Activated naive CD4-positive, alpha-beta T cell treated with Interleukin-2 at 50 U/mL for 16 hours (primary cell): ENCODE measurements around the gene ATP8A2.

Source experiments
- DNase-seq: peaks from one replicate; pipeline ENCODE4 v3.0.0-alpha.2; 2020

ATP8A2 gene

DNA sequence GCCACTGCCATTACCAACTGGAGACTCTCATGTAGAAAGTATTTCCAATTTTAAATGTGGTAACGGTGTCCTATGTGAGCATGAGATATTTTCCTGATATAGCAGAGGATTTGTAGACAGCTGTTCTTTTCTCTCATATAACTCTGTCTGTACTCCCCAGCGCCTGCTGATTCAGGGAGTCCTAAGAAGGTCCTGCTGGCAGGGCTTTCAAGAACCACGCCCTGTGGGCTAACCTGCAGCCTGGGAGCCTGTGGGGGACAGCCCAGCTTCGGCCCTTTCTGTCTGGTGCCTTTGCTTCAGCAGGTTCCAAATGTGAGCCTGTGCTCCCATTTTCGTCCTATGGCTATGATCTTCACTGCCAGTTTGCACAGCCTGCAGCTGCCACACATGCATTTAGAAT lies 316.8 kb downstream of the ATP8A2 start:
- DNase-seq = no peak

DNA sequence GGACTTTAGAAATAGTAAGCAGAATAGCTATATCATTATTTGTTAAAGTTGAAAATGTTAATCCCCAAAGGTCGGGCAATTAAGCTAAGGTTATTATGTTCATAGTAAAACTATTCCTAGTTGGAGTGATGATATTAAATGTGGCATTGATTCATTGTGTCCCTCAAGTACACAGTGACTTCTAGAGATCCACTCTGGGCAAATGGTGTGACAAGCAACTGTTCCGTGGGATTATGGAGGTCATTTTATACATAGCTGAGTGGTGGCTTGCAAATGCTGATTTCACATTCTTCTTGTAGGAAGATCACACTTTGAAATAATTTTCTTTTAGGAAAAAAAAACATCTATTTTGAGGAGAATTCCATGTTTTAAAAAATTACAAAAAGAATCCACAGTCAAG lies 317.8 kb downstream of the ATP8A2 start:
- DNase-seq = no peak

DNA sequence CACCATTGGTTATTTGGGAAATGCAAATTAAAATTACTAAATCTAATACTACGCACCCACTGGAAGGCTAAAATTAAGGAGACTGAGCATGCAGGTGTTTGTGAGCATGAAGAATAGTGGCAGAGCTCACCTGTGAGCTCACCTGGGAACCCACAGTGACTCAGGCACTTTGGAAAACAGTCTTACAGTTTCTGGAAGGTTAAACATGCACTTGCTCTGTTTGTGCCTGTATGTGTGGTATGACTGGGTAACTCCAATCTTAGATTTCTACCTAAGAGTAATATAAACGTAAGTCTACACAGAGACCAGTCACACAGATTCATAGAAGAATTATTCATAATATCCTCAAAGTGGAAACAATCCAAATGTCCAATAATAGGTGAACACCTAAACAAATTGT lies 318.8 kb downstream of the ATP8A2 start:
- no peak for DNase-seq

DNA sequence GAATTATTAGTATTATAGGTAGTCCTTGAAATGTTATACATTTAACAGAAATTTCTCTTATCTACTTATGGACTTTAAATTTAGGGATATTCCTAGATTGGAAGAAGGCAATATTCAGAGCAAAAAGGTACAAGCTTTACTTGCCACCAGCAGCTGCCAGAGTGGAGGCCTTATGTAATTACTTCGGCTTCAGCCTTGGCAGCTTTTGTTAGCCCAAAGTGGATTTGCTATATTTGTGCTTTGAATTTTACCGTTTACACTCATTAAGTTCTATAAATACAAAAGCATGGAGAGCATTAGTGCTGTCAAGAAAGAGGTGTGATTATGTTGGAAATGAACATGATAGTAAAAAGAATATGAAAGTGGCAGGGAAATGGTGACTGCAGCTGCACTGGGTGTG lies 319.9 kb downstream of the ATP8A2 start:
- no peak for DNase-seq

DNA sequence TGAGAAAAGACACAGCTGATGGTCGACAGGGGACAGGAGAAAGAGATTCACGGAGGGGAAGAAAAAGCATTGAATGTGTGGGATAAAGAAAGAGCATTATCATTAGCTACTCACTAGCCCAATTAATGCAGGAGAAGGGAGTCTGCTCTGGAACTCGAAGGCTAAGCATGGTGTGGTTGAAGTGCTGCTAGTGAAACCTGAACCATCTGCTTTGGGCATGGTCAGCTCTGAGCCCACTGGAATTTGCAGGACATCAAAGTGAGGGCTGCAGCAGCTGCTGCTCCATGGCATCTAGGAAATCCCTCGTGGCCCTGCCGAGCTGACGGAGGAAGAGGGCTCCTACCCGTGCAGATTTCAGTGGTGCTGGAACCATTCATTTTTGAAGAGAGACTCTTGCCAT lies 320.3 kb downstream of the ATP8A2 start:
- no peak for DNase-seq

DNA sequence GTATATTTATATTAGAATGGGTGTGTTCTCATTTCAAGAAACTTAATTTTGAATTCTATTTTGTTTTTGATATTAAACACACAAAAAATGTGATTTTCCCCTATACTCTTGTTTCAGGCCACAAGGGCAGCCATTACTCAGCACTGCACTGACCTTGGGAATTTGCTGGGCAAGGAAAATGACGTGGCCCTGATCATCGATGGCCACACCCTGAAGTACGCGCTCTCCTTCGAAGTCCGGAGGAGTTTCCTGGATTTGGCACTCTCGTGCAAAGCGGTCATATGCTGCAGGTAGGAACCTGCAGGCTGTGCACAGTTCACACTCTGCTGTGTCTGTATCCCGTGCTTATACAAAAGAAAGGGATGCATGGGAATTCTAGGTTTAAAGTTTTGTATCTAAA lies 327.3 kb downstream of the ATP8A2 start:
- DNase-seq = no peak

DNA sequence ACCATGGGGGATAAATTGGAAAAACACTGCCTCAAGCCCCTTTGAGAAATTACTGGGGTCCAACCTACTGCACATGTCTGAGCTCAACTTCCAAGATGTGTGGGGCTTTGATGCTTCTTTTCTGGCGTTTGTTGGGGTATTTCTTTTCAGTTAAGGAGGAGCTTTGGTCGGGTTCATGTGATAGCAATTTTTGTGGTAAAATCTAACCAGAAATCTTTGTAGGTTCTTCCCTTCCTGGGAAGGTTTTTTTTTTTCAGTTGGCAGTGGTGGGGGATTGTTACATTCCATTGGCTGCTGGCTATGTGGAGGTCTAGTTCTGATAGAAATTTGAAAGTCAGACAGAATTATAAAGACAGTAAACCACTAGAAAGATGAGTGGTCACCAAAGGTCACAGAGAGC lies 327.8 kb downstream of the ATP8A2 start:
- DNase-seq = no peak

DNA sequence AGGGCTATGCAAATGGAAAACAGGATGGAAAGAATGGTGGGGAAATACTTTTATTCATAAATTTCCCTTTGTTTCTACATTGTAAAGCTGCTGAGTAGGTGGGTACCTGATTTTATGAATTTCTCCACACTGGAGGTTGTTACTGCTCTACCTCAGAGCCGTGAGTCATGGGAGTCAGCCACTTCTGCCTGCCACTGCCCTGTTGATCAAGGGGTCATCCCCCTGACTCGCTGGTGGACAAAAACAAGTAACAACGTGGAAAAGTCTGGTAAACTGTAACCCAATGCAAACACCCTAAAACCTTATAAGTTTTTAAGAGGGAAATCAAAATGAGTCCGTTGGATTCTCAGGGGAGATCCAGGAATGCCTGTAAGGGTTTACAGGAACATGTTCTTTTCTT lies 329.5 kb downstream of the ATP8A2 start:
- DNase-seq = no peak

DNA sequence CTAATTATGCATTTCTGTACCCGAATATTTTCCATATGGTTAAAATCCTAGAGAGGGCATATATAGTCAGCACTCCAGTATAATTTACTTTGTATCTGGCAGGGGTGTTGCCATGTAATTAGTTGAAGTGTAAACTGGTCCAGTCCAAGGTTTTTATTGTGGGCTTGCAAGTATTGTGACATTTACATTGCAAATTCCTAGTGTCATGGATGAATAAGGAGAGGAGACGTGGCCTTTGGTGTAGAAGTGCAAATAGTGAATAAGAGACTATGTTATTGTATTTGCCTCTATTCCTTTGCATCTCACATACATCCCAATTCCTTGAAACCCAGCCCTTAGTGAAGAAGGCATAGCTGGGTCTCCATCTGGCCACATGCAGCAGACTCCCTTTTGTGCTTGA lies 330.6 kb downstream of the ATP8A2 start:
- DNase-seq = no peak

DNA sequence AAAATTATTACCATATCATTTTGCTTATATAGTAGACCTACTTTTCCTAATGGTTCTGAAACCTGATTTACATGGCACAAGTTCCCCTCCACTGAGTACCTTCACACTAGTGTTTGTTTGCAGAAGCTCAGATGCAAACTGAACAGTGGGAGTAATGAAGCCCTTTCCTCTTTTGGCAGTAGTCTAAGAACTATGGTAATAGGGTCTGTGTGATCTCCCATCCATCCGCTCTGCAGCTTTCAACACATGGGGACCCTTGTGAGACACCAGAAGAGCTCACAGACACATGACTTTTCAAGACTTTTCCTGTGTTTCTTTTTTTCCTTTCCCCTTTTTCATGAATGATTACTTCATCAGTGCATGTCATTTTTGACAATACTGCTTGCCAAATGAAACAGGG lies 336.0 kb downstream of the ATP8A2 start:
- no peak for DNase-seq

DNA sequence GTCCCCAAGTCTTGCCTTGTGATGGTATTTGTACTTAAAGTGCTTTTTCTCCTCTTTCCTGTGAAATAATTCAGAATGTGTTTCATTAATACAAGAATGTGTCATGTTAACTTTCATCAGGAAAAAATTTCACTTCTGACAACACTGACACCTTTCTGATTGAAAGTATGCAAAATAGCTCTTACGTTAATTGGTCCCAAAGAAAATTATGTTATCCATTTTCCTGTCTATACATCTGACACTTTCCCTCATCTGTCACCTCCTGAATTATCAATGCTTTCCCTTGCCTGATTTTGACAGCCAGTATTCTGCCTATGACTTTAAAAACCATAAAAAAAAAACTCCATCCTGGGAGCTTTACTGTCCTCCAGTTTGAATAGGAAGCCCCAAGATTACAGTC lies 336.5 kb downstream of the ATP8A2 start:
- no peak for DNase-seq

DNA sequence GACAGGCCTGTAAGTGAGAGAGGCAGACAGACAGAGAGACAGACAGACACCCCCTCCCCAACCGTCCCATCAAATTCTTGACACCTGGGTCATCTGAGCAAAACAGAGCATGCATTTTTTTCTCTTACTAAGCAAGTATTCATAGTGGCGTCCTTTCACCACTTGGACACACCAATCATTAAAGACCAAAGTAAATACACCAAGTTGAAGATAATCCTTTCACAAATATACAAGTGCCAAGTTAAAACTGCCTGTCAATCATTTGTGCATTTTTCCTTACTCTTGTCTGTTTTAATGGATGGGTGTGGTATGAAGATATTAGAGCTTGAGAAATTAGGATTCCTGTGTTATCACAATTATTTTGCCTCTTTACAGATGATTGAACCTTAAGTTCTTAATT lies 337.3 kb downstream of the ATP8A2 start:
- DNase-seq = no peak

DNA sequence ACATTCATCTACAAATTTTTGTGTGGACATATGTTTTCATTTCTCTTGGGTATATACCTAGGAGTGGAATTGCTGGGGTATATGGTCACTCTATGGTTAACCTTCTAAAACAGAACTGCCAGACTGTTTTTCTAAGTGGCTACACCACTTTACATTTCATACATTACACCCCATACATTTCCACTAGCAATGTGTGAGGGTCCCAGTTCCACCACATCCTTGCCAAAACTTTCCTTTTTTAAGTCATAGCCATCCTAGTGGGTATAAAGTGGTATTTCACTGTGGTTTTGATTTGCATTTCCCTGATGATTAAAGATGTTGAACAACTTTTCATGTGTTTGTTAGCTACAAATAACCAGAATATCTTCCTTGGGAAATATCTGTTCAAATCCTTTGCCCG lies 344.0 kb downstream of the ATP8A2 start:
- no peak for DNase-seq

DNA sequence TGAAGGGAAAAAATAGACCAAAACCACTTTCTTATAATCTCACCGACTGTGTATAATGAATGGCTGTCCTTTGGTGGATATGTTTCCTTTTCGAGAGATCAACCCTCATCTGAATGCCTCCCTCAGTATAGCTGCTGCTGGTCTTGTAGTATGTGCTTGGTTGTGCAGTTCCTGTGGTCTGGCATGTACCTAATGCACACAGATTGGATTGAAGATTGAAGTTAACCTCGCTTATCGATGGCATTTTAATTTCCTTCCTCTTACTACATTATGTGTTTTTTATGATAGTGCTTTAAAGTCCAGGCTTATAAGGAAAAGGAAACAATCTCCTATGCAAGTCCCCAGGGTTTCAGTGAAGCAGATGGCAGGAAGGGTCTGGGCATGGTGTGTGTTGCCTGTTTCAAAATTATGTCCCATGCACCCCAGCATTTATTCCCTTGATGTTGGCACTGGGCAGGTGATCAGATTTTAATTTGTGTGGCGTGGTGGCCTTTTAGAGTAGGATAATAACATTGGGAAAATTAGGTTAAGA lies 346.0 kb downstream of the ATP8A2 start:
- DNase-seq = no peak

DNA sequence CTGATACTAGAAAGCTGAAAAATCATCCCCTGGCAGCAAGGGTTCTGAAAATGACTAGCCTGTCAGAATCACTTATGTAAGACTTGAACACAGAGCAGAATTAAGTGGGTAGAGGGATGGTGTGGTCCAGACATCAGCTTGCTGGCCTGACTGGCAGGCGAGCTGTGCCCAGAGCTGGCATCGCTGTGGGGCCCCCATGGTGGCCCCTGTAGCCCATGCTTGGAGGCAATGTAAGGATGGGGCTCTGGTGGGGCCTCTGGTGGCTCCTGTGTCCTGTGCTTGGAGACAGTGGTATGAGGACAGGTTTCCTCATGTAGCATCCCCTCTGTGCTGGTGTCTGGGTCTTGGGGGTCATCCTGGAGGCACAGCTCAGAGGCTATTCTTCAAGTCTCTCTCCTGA lies 347.9 kb downstream of the ATP8A2 start:
- no peak for DNase-seq

DNA sequence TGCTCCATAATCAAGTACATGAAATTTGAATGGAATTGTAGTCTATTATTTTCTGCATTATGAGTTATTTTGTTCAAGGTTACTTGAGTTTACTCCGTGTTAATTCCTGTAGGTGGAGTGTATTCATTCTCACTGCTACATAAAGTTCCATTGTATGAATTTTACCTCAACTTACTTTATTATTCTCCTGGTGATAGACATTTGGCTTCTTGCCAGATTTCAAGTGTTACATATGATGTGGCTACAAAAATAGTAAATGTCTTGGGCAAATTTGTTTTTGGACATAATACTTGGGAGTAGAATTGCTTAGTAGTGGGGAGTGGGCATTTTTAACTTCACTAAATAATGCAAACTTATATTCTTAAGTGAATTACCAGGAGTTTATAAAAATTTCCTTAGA lies 351.1 kb downstream of the ATP8A2 start:
- DNase-seq = no peak

DNA sequence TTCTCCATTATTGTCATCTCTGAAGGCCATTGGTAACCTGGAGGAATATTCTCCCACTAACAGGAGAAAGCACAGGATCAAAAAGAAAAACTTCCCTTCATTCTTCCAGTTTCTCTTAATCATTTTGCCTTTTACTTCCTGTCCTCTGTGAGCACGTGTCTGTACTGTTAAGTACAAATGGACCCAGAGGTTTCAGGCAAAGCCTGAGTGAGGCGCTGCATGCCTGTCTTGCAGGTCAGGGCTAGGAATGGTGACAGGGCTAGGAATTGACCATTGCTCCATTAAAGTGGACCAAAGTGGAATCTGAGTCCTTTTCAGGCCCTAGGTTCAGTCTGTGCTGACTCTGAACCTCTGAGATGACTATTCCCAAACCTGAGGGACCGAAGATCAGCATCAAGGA lies 353.3 kb downstream of the ATP8A2 start:
- no peak for DNase-seq

DNA sequence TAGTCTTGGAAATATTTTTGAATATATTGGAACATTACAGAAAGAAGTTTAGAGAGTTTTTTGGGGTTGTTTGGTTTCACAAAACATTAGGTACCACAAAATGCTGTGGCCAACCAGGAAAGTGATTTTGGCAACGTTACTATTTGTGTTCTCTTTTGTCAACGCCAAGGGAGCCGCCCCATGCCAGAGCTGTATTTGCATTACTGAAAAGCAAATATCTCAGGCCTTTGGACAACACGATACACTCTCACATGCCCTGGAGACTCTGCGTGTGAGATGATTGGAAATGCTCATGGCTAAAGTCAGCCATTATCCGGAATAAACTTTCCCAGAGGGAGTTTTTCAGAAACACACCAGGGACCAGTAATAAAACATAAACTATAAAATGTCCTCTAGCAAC lies 355.5 kb downstream of the ATP8A2 start:
- no peak for DNase-seq

DNA sequence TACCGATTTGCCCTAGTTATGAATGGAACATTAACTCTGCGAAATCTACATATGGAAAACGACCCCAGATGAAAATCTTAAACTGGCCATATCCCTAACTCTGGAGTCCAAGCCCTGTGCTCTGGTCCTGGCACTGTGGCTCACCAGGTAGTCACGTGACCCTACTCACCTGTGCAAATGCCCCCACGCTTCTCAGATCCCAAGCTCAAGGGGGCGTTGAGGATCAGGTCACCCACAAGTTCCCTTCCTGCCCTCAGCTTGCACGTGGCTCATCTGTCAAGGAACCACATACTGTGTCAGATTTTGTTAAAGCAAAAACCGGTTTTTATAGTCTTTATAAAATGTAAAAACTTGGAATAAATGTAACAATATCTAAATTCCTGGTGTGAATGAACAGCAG lies 356.0 kb downstream of the ATP8A2 start:
- DNase-seq = no peak

DNA sequence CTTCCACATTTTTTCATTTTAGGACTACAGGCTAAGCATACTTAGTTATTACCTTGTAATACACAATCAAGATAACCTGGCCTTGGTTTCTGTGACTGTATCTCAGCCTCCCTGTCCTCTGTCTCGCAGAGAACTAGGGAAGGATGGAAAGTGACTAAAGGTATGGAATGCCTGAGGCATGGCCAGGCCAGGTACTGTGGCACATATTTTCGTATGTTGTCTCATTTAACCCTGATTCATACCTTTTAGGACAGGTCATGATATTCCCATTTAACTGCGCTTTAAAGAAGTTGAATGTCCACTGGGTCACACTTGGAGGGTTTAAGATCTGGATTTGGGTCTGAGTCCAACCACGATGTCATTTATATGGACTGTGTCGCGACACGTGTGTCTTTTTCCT lies 357.4 kb downstream of the ATP8A2 start:
- DNase-seq = no peak

DNA sequence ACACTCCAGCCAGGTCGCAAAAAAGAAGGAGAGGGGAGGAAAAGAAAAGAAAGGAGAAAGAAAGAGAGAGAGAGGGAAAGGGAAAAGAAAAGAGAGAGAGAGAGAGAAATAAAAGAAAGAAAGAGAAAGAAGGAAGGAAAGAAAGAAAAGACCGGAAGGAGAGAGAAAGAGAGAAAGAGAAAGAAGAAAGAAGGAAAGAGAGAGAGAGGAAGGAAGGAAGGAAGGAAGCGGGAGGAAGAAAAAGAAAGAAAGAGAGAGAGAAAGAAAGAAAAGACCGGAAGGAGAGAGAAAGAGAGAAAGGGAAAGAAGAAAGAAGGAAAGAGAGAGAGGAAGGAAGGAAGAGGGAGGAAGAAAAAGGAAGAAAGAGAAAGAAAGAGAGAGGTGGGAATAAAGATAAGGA lies 359.3 kb downstream of the ATP8A2 start:
- DNase-seq = no peak

DNA sequence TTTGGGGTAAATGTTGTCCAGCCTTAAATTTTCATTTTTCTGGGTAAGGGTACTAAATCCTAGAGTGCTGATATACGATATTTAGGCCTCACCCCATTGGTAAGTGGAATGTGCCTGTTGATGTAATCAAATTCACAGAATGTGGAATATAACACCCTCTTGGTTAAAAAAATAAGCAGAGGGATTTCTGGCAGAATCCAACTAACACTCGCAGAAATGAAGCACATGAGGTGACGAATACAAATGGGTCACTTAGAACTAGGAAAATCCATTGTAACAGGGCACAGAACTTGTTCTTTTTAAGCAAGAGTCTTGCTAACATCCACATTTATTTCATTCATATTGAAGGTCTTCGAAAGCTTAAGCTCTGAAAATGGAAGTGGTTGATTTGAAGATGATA lies 359.8 kb downstream of the ATP8A2 start:
- DNase-seq = no peak

DNA sequence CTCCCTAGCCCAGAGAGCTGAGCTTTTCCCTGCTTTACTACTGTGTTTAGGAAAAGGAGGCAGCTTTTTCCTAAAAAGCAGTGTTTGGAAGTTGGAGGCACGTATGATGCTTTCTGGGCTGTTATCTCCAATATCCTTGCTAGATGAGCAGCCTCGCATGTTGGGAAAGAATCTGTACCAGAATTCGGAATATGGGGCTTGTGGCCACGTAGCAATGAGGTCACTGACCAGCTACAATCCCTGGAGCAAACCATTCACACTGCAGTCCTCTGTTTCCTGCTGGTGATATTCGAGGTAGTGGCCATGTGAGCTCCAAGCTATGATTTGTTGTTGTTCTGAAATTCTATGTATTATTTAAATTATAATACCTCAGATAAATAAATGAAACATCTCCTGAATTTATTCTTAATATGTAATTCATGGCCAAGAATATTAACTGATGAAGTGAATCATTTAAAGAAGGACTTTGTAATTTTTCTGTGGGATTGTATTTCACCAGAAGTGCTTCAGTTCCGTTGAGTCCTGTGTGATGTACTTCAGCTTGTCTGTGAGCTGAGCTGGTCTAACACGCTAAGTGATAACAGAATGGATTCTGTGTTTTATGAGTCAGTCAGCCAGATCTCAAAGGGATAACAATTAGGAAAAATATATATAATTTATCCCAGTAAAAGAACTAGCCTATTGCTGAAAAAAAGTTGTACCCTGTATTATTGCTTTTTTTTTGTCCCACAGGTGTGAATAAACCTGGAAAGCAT lies 360.5 kb downstream of the ATP8A2 start:
- no peak for DNase-seq

DNA sequence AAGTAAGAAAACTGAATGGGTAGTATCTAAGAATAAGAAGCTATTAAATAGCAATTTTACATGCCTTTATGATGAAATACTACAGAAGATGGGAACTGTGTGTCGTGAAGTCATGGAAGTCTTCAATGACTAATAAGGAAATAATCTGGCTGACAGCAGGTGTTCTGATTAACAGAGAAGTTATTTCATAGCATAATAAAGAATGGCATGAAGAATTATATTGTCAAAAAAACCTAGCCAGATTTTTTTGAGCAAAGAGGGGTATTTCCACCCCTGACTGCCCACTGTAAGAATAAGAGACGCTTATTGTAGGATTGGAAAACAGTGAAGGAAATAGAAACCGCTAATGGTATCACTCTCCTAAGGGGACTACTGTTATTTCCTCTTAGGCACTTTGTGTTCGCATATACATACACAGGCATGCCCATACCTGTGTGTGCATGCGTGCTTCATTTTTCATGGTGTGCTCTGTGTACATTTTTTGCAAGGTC lies 361.3 kb downstream of the ATP8A2 start:
- no peak for DNase-seq
